CD14-positive monocyte (primary cell): ENCODE measurements around the gene HTR2B. TPM values are rescaled to one million over a fixed set of nuclear protein-coding genes. Genes with fewer than 3 reads are reported as not detected.

ENCODE experiments used
- DNase-seq, 3 donors: peaks; one replicate each; pipeline ENCODE4 v3.0.0-alpha.2; 2011 to 2022
- H2AFZ ChIP-seq: 2 replicates; pipeline ENCODE4 v1.6.0; 2012; ENCODE audit warnings: mild to moderate bottlenecking, low read depth, low read length, inconsistent platforms; ENCODE audit not compliant: insufficient read depth, poor library complexity, severe bottlenecking
- H3K27ac ChIP-seq, 2 donors: 1 replicate in 1 of 2; 2 replicates in 1 of 2; pipeline ENCODE4 v1.5.1; 2012 to 2013; ENCODE audit warnings: low read length in 2 of 2, control low read depth in 1 of 2, inconsistent platforms in 1 of 2, low read depth in 1 of 2, mild to moderate bottlenecking in 1 of 2
- H3K27me3 ChIP-seq, 2 donors: one replicate each; pipeline versions ENCODE4 v1.6.0 to v1.6.1; 2011 to 2013; ENCODE audit warnings: low read length in 2 of 2; ENCODE audit not compliant: control insufficient read depth in 2 of 2, insufficient read depth in 2 of 2
- H3K36me3 ChIP-seq, 2 donors: replicated peaks in 1 of 2; 1 replicate in 1 of 2; 2 replicates in 1 of 2; pipeline versions ENCODE4 v1.5.1 to v1.6.1; 2012 to 2013; ENCODE audit warnings: low read length in 2 of 2, control low read depth in 1 of 2, inconsistent platforms in 1 of 2, mild to moderate bottlenecking in 1 of 2; ENCODE audit not compliant: insufficient read depth in 2 of 2, control insufficient read depth in 1 of 2
- H3K4me1 ChIP-seq, 2 donors: 1 replicate in 1 of 2; 2 replicates in 1 of 2; pipeline versions ENCODE4 v1.5.1 to v1.6.1; 2012 to 2013; ENCODE audit warnings: low read length in 2 of 2, control low read depth in 1 of 2, inconsistent platforms in 1 of 2, mild to moderate bottlenecking in 1 of 2, moderate library complexity in 1 of 2; ENCODE audit not compliant: insufficient read depth in 2 of 2, control insufficient read depth in 1 of 2
- H3K4me2 ChIP-seq: replicated peaks from 2 replicates; pipeline ENCODE3; 2012; ENCODE audit warnings: low read length, moderate library complexity, mild to moderate bottlenecking; ENCODE audit not compliant: poor library complexity, severe bottlenecking; ENCODE audit errors: extremely low read depth
- H3K4me3 ChIP-seq, 3 experiments: fragments of 200-600 bp in 1 of 3; sonication (generic) in 1 of 3; replicated peaks in 1 of 3; 1 replicate in 2 of 3; 2 replicates in 1 of 3; pipeline ENCODE4 v1.5.1; 2011 to 2013; ENCODE audit warnings: low read length in 3 of 3, mild to moderate bottlenecking in 3 of 3, control low read depth in 2 of 3, low read depth in 2 of 3, inconsistent platforms in 1 of 3, moderate library complexity in 1 of 3
- H3K79me2 ChIP-seq: 2 replicates; pipeline ENCODE4 v1.6.0; 2012; ENCODE audit warnings: mild to moderate bottlenecking, control low read depth, inconsistent platforms, low read length, moderate library complexity; ENCODE audit not compliant: insufficient read depth
- H3K9ac ChIP-seq: 2 replicates; pipeline ENCODE4 v1.6.0; 2017; ENCODE audit warnings: low read length, mild to moderate bottlenecking; ENCODE audit not compliant: insufficient read depth, poor library complexity, severe bottlenecking
- H3K9me3 ChIP-seq, 2 donors: replicated peaks in 1 of 2; 1 replicate in 1 of 2; 2 replicates in 1 of 2; pipeline versions ENCODE4 v1.5.1 to v1.6.1; 2012 to 2013; ENCODE audit warnings: low read length in 2 of 2, control low read depth in 1 of 2; ENCODE audit not compliant: control insufficient read depth in 1 of 2, insufficient read depth in 1 of 2
- H4K20me1 ChIP-seq: 2 replicates; pipeline ENCODE4 v1.6.0; 2012; ENCODE audit warnings: mild to moderate bottlenecking, low read length, control low read depth, moderate library complexity; ENCODE audit not compliant: insufficient read depth
- H3K27ac Mint-ChIP-seq, 7 donors: one replicate each; pipeline ENCODE4 v1.8.0; 2020; ENCODE audit warnings: mild to moderate bottlenecking in 7 of 7, mixed read lengths in 7 of 7, moderate library complexity in 6 of 7, inconsistent platforms in 2 of 7
- H3K27me3 Mint-ChIP-seq, 3 donors: one replicate each; pipeline ENCODE4 v1.8.0; 2021 to 2022; ENCODE audit warnings: low read depth in 3 of 3, mild to moderate bottlenecking in 3 of 3, mixed read lengths in 3 of 3, moderate library complexity in 3 of 3, inconsistent platforms in 1 of 3
- H3K36me3 Mint-ChIP-seq, 2 donors: one replicate each; pipeline ENCODE4 v1.8.0; 2020; ENCODE audit warnings: mixed read lengths in 2 of 2, inconsistent platforms in 1 of 2, mild to moderate bottlenecking in 1 of 2
- H3K4me1 Mint-ChIP-seq: one replicate; pipeline ENCODE4 v1.8.0; 2020; ENCODE audit warnings: mild to moderate bottlenecking, mixed read lengths
- H3K4me3 Mint-ChIP-seq, 2 donors: one replicate each; pipeline ENCODE4 v1.8.0; 2020; ENCODE audit warnings: mild to moderate bottlenecking in 2 of 2, mixed read lengths in 2 of 2, moderate library complexity in 1 of 2
- H3K9me3 Mint-ChIP-seq, 7 donors: one replicate each; pipeline ENCODE4 v1.8.0; 2020 to 2022; ENCODE audit warnings: mixed read lengths in 7 of 7, mild to moderate bottlenecking in 6 of 7, moderate library complexity in 6 of 7, inconsistent platforms in 2 of 7
- CTCF ChIP-seq: fragments of 200-600 bp; IDR thresholded peaks from one replicate; pipeline ENCODE4 v1.8.0; 2022; ENCODE audit warnings: antibody characterized with exemption, mild to moderate bottlenecking
- WGBS: methylation state at CpG from one replicate; pipeline ENCODE4 v1.1.5; 2013; ENCODE audit warnings: missing lambda C conversion rate; ENCODE audit not compliant: insufficient coverage; 5-methylcytosine and 5-hydroxymethylcytosine counted together
- intact Hi-C, 2 donors: fragments of 100-400 bp; cut with micrococcal nuclease; formaldehyde crosslinking; loops; one replicate each; pipeline versions ENCODE4 v1.15.0 to v1.15.1; 2023
- polyA plus RNA-seq, 3 donors: library from polyadenylated mRNA; depleted of rRNA in 1 of 3; unstranded in 2 of 3; stranded (reverse) in 1 of 3; fragments of 300-500 nt in 2 of 3; fragments of >200 nt in 1 of 3; fragmentation: Illumina TruSeq in 2 of 3; gene quantifications; 1 replicate in 2 of 3; 2 replicates in 1 of 3; pipeline ENCODE4 v1.2.3, GENCODE V29; 2012 to 2021

The HTR2B gene
- polyA plus RNA-seq, 3 donors = not detected

- H3K79me2 ChIP-seq = no peaks in the 10 kb centered on the region
- no peaks in the 10 kb centered on the region for H3K4me1 Mint-ChIP-seq
- H3K4me2 ChIP-seq = no peak overlapping the region
- intact Hi-C loops = no loop called here
- no peak overlapping the region for H3K4me3 ChIP-seq
- H3K36me3 Mint-ChIP-seq = peaks cover 66 to 78% of the 10 kb centered on the region in 2 donors
- no peak overlapping the region for H3K27ac ChIP-seq
- H3K9me3 Mint-ChIP-seq = no peaks in the 10 kb centered on the region
- no peak overlapping the region for H3K9ac ChIP-seq
- H3K4me1 ChIP-seq = no peaks in the 10 kb centered on the region
- no peak for TF ChIP-seq CTCF
- no peaks in the 10 kb centered on the region for H4K20me1 ChIP-seq
- 80% methylated on average over 1 of the region's 7 CpGs for WGBS
- no peak overlapping the region for H2AFZ ChIP-seq
- H3K27ac Mint-ChIP-seq = no peak overlapping the region
- no peak for DNase-seq
- H3K27me3 Mint-ChIP-seq = peaks cover 0 to 2% (median 0%) of the 10 kb centered on the region in 3 donors
- no peaks in the 10 kb centered on the region for H3K9me3 ChIP-seq
- no peak overlapping the region for H3K4me3 Mint-ChIP-seq
- H3K36me3 ChIP-seq = peaks cover 67 to 84% of the 10 kb centered on the region in 2 donors
- no peaks in the 10 kb centered on the region for H3K27me3 ChIP-seq
Observed at GRCh38 chr2:231161252-231161839, 36.5 kb upstream of the HTR2B start.

GRCh38 chr2:231160701-231161100, 35.9 kb upstream of the HTR2B start:
- H3K36me3 ChIP-seq = peaks cover 61 to 84% of the 10 kb centered on the region in 2 donors
- H3K27ac ChIP-seq = no peak overlapping the region
- Mint-ChIP-seq H3K36me3 (peaks cover 64 to 78% of the 10 kb centered on the region in 2 donors), H3K27me3 (peaks cover 0 to 2% (median 0%) of the 10 kb centered on the region in 3 donors), H3K27ac (no peak overlapping the region), H3K9me3 (no peaks in the 10 kb centered on the region), H3K4me3 (no peak overlapping the region), H3K4me1 (no peaks in the 10 kb centered on the region)
- no peaks in the 10 kb centered on the region for H3K27me3 ChIP-seq
- H3K79me2 ChIP-seq = no peaks in the 10 kb centered on the region
- intact Hi-C loops = no loop called here
- no peak for TF ChIP-seq CTCF
- H3K9me3 ChIP-seq = no peaks in the 10 kb centered on the region
- no peaks in the 10 kb centered on the region for H3K4me1 ChIP-seq
- H3K4me2 ChIP-seq = no peak overlapping the region
- no peak for DNase-seq
- H3K4me3 ChIP-seq = no peak overlapping the region
- no peak overlapping the region for H3K9ac ChIP-seq
- no peaks in the 10 kb centered on the region for H4K20me1 ChIP-seq
- WGBS = 93% methylated on average over 4 of the region's 5 CpGs
- H2AFZ ChIP-seq = no peak overlapping the region
